Lower leg skin (tissue), 3 donors: ENCODE data around the gene TMEM234.

Experiments
- POLR2A ChIP-seq, 2 donors: fragments of 450-650 bp; IDR thresholded peaks; one replicate each; pipeline ENCODE4 v1.6.1; 2016 to 2017; ENCODE audit warnings: antibody characterized with exemption in 2 of 2, mild to moderate bottlenecking in 1 of 2, moderate library complexity in 1 of 2
- TF ChIP-seq, protein P1 (sequence below), 3 donors: fragments of 450-650 bp; IDR thresholded peaks; one replicate each; pipeline ENCODE4 v1.5.1; 2016; ENCODE audit warnings: antibody characterized with exemption in 3 of 3, mild to moderate bottlenecking in 3 of 3, moderate library complexity in 2 of 3

DNA sequence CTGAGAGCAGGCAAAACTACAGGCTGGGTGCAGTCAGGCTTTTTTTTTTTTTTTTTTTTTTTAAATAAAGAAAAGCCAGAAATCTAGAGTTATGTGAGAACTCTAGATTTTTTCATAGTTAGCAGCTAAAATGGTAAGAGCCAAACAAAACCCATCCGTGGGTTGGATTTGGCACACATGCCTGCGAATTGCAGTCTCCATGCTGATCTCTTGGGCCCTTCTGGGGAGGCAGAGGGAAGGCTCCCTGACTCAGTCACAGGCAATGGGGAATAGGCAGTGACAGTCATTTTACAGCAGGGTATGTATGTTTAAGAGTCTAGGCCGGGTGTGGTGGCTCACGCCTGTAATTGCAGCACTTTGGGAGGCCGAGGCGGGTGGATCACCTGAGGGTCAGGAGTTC, 40.1 kb downstream of the TMEM234 start:
- TF ChIP-seq, protein P1, sequence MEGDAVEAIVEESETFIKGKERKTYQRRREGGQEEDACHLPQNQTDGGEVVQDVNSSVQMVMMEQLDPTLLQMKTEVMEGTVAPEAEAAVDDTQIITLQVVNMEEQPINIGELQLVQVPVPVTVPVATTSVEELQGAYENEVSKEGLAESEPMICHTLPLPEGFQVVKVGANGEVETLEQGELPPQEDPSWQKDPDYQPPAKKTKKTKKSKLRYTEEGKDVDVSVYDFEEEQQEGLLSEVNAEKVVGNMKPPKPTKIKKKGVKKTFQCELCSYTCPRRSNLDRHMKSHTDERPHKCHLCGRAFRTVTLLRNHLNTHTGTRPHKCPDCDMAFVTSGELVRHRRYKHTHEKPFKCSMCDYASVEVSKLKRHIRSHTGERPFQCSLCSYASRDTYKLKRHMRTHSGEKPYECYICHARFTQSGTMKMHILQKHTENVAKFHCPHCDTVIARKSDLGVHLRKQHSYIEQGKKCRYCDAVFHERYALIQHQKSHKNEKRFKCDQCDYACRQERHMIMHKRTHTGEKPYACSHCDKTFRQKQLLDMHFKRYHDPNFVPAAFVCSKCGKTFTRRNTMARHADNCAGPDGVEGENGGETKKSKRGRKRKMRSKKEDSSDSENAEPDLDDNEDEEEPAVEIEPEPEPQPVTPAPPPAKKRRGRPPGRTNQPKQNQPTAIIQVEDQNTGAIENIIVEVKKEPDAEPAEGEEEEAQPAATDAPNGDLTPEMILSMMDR (IDR thresholded peaks at IDR 0.05), result no peak
- TF ChIP-seq POLR2A (IDR thresholded peaks at IDR 0.05), result no peak
